Islet precursor cell (in vitro differentiated cells): ENCODE data around the gene NFKB1.
"Not testable (repeated sequence)": the region's sequence is repeated elsewhere in the genome, so short reads cannot be mapped to it uniquely, and the experiment has no call there.

Source experiments
- DNase-seq: peaks from one replicate; pipeline ENCODE4 v3.0.0-alpha.2; 2018

NFKB1 gene

DNA sequence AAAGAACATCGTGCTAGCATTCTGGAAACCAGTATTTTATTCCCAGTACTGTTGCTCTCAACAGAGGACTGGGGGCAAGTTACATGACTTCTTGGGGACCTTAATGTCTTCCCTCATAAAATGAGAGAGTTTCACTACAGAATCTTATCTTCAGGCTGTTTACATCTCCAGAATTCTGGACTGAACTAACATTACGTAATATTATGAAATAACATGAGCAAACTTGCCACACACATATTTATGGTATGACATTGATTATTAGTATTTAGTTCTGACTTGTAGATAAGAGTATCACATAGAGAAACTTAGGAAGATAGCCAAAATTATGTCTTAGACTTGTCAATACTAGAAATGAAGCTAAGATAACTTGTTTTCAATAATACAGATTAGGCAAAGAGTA, 68.0 kb downstream of the NFKB1 start:
- no peak for DNase-seq

DNA sequence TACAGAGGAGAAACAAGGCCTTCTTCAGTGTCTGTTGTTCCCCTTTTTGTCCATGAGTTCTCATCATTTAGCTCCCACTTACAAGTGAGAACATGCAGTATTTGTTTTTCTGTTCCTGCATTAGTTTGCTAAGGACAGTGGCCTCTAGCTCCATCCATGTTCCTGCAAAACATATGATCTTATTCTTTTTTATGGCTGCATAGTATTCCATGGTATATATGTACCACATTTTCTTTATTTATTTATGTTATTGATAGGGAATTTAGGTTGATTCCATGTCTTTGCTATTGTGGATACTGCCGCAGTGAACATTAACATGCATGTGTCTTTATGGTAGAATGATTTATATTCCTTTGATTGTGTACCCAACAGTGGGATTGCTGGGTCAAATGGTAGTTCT, 69.1 kb downstream of the NFKB1 start:
- DNase-seq: not testable (repeated sequence)

DNA sequence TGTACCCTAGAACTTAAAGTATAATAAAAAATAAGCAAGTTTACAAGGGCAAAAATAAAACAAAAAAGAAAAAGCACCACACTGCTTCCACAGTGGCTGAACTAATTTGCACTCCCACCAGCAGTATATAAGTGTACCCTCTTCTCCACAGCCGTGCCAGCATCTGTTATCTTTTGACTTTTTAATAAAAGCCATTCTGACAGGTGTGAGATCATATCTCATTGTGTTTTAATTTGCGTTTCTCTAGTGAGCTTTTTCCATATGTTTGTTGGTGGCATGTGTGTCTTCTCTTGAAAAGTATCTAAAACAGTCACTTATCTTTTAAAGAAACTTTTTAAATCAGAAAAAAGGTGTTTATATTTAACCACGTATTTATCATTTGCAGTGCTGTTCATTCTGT, 71.3 kb downstream of the NFKB1 start:
- no peak for DNase-seq

DNA sequence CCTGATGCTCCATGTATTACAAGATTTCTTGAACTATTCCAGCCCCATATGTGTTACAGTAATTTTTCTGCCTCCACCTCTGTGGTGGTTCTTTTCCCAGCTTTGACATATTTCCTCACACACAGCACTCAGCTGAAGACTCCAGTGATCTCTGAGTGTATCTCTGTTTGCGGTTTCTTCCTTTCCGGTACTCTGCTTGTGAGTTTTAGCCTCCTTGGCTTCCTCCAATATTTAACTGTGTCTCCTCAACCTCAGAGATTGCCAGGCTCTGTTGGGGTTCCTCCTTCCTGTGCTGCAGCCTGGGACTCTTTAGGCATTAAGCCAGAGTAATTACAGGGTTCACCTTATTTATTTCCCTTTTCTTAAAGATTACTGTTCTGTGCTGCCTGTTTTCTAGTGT, 73.2 kb downstream of the NFKB1 start:
- no peak for DNase-seq

DNA sequence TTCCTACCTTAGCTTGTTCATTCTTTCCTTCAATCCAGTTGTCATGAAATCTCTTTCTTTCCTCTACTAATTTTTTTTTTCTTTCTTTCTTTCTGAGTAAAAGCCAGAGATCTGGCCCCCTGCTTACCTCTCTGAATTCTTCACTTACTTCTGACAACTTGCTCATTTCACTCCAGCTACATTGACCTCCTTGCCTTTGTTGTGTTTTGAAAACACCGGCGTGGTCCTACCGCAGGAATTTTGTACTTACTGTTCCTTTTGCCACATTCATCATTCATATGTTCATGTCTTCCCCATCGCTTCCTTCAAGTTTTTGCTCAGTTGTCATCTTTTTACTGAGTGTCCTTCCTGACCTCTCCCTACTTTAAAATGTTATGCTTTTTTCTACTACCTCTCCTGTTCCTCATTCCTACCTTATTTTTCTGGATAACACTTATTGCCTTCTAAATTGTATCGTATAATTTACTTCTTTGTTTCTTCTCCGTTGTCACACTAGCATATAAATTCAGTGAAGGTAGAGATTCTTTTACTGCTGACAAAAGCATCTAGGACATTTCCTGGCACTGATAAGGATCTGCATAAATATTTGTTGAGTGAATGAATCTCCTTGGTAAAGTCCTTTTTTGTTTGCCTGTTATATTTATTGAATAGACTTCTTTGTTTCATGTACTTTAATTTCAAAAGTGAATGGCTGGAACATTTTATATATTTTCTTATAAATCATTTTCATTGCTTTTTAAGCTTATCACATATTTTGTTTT, 74.4 kb downstream of the NFKB1 start:
- DNase-seq: no peak

DNA sequence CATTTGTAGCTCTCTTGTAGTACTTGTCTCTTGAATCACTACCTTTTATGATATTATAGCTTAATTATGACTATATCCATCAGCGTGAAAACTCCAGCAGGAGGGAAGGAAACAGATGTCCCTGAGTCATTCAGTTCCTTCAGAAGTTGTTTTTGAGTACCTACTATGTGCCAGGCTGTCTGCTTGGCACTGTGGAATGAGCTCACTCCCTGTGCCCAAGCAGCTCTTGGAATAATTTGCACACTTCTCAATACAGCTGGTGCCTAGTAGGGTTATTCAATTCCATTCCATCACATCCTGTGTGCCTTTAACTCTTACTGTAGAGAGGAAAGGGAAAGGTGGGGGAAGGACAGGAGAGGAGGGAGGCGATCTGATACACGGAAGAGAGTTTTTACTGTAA, 77.1 kb downstream of the NFKB1 start:
- no peak for DNase-seq

DNA sequence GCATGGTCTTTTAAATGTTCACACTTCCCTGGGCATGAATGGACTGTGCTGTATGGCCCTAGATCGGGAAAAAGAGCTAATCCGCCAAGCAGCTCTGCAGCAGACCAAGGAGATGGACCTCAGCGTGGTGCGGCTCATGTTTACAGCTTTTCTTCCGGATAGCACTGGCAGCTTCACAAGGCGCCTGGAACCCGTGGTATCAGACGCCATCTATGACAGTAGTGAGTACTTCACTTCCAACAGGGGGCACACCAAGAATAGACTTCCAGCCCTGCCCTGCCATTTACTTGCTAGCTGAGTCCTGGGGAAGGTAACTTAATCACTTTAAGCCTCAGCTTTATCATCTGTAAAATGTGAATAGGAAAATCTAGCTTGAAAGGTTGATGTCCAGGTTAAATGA, 77.7 kb downstream of the NFKB1 start:
- DNase-seq: peak; percentile 80

DNA sequence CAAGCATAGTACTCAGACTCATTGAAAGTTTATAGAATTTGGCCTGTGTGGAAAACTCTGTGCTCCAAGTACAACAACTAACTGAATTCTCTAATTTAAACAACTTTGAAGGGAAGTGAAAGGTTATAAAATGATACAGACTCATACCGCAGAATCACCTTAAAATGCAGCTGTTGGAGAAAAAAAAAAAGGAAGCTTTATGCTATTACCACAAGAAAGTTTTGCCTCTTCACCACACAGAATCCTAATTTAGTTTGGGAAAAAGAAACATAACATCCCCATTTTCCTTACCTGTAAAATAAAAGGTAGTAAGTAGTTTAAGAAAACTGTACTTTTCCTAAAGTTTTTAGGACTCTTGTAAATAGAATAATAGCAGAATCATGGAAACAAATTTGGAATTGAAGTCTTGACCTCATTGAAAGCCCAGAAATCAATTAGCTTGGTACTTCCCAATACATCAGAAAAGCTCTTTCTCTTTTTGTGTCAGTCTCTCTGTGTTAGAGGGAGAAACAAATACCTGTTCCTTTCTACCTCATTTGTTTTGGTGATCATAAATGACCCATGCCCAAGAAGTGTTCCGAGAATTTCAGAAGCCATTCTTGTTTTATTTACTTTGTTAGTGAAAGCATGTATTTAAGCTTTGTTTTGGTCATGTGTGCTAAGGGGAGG, 78.8 kb downstream of the NFKB1 start:
- no peak for DNase-seq

DNA sequence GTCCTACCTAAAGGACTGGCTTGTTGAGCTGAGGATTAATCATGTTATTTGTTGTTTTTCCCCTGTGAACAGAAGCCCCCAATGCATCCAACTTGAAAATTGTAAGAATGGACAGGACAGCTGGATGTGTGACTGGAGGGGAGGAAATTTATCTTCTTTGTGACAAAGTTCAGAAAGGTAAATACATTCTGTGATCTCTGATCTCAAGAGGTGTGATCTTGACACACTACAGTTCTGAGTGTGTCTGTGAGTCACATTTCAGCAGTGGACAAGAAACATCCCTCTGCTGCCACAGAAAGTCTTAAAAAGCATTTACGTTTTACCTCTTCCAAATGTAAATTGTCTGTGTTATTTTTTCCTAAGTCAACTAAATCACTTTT, 79.3 kb downstream of the NFKB1 start:
- no peak for DNase-seq

DNA sequence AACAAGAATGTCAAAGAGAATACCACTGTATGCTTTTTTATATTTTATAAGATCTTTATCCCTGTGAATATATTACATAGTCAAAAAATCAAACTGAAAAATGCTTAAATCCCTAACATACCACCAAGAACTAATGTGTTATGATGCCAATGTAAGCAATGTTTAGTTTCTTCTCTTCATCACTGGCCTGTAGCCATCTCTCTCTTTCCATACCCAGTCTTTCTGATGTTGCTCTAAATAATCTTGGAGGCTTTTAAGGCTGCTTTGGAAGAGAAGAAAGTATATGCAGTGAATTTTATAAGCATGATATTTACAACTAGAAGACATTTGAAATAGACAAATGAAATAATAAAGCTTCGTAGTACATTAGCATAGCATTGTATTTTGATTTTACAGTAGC, 82.9 kb downstream of the NFKB1 start:
- DNase-seq: no peak

DNA sequence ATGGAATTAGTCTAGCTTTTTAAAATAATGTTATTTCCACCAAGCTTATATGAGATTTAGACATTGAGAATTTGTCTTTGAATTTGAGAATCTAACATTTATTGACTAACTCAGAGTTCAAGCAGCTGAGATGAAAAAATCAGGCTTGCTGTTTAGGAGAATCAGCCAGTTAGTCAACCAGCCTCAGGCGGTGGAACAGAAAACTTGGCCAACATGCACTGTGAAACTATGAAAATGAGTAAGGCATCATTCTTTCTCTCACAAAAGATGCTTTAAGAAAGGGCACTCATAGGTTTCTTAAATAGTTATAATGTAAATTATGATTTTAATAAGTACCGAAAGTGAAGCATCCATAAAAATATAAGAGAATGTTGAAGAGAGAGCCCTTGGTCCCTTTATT, 84.2 kb downstream of the NFKB1 start:
- DNase-seq: no peak

DNA sequence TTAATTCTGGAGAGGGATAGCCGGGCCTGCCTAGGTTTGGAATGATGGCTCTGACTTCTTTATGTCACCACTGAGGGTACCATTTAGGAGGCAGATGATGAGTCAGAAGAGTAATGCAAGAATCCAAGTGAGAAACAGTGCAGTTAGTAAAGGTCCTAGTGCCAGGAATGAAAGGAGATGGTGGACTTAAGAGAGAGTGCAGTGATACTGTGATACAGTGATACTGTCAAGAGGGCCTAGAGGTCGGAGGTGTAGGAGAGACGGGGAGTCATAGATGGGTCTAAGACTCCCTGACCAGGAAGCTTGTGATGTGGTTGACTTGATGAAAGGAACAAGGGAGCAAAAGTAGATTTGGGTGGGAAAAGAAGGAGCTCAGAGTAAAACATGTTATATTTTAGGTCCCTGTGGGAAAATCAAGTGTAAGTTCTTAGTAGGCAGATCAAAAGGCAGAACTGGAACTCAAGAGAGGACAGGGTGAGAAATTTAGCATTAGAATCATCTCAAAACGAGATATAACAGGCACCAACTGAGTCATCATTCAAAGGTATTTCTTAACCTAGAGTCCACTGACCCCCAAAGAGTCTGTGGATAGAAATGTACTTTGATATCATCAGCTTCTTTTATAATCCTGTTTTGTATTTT, 85.0 kb downstream of the NFKB1 start:
- DNase-seq: no peak

DNA sequence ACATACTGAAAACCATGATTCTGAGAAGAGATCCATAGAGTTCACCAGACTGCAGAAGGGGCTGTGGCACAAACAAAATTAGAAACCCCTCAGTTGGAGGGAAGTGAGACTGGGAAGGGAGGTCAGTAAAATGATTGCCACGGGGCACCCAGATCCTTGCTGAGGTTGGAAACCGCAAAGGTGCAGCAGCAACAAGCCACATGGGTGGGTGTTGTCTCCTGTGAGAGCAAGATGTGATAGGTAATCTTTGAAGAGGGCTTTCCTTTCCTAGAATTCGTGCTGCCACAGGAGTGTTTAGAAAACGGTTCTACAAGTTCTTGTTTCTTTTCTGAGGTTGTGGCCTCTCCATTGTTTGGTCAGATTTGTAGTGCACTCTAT, 85.5 kb downstream of the NFKB1 start:
- no peak for DNase-seq

DNA sequence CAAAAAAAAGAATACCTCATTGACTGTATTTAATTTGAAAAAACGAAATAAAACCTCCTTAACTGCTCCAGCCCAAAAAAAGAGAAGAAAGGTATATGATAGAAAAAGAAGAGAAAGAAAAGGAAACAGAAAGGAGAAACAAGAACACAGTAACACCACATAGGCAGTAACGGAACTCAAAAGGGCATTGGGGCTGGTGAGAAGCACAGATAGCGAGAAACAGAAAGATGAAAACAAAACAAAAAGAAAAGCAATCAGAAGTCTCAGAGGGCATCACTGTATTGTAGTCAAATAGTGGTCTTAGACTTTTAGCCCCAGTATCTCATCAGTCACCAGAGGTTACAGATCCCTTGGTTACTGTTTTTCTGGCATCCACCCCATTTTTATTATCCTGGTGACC, 88.6 kb downstream of the NFKB1 start:
- DNase-seq: no peak

DNA sequence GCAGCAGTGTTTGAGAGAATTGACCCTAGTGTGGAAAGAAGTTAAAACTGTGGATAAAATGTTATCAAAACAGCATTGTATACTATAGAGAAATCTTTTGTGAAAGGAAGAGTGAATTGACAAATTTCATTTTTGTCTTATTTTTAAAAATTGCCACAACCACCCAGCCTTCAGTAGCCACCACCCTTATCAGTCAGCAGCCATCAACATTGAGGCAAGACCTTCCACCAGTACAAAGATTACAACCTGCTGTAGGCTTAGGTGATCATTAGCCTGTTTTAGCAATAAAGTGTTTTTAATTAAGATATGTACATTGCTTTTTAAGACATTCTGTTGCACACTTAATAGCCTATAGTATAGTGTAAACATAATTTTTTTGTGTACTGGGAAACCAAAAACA, 91.1 kb downstream of the NFKB1 start:
- DNase-seq: no peak

DNA sequence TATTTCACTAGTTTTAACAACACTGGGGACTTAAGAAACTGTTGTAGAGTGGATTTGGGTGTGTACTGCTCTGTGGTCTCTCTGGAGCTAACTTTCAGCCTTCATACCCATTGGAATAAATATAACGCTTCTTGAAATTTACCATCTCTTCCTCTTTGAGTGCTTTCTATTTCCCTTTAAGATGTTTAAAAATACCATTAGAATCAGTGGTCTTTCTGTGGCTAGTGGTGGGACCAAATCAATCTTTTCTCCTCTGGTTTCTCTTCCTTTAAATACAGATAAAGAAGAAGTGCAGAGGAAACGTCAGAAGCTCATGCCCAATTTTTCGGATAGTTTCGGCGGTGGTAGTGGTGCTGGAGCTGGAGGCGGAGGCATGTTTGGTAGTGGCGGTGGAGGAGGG, 92.0 kb downstream of the NFKB1 start:
- DNase-seq: no peak

DNA sequence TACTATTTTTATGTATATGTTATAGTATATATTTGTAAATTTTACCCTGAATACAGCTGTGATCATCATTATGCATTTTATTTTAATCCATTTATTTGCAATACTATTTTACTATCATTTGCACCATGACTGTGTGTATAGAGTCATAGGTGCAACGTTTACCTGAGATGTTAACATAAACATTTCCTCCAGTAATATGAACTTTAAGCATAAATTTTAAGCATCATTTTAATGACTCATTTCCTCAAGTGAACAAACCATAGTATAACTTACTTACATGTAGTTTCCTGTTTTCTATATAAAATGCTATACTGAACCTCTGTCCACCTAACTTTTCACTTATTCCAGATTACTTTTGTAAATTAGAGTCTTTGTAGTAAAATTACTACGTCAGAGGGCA, 92.8 kb downstream of the NFKB1 start:
- no peak for DNase-seq

DNA sequence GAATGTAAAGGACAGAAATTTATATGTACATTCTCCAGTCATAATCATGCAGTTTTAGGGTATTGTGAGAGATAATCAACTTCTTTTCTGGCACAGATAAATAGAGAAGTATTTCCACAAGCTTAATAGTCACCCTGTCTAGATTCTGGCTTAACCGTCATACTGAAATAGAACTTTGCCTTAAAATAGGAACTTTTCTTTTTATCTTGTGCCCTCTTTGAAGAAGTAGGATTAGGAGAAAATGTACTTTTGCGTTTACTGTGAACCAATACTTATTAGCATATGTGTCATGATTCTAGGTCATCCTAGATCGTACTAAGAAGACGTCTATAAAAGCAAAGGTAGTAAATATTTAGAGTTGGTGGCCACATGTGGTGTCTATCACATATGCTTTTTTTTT, 95.4 kb downstream of the NFKB1 start:
- no peak for DNase-seq

DNA sequence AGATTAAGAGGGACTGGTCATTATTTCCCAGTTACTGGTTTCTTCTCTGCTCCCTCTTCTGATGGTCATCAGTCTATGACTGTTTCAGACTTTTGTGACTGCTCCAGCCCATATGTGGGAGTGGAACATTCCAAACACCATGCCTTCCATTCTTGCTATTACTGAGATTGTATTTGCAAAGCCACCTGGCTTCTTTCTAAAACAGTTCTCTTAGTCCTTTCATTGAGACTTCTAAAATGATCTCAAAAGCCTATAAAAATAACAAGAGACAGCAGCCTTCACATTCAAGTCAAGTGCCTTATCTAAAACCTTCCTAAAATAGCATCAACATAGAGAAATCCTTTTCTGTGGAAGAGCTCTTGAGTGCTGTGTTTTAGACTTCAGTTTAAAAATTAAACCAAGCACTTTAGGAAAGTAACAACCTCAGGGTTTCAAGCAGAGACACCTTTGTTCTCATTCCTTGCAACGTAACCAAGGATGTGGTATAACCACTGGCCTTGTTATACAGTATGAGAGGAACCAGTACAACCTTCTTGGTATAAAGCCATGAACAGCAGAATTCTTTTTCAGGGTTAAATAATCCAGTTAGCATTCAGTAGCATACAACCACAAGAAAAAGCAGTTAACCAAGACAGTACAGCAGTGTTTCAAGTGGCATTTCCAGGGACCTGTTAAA, 97.1 kb downstream of the NFKB1 start:
- DNase-seq: no peak

DNA sequence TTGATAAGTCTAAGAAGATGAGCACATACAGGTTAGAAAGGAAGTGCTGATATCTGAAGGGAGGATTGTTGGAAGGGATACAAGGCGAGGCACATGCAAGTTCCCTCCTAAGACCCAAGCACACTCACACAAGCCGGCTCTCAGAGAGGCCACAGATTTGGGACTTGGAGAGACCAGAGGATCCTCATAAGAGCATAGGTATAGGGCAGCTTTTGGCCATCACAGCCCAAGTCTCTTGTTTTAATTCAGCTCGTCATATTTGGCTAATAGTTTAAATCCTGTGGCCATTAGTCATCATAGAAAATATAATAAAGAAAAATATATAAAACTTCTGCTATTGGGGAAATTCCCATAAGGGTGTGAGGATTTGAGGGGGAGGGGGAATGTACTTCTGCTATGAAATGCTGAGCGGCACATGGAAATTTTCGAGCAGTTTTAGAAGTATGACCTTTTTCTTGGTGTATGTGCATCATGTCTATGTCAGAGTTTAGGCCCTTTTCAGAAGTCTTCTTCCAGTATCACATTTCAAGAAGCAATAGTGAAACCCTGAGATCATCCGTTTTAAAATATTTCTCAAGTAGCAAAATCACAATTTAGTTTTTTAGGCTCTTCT, 97.7 kb downstream of the NFKB1 start:
- DNase-seq: no peak

DNA sequence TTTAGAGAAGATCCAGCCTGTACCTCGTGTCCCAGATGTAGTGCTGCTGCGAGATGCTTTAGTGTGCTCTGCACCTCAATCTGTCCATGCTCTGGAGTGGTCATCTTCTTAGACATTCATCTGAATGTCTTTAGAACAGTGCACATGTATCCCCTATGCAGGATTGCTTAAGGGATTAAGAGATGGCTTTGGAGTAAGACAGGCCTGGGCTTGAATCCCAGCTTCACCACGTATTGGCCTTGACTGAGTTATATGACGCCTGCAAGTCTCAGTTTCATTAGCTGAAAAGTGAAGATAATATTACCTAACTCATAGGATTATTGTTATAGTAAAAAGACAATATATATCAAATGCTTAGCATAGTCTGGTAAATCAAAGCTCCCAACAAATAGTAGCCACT, 98.3 kb downstream of the NFKB1 start:
- no peak for DNase-seq

DNA sequence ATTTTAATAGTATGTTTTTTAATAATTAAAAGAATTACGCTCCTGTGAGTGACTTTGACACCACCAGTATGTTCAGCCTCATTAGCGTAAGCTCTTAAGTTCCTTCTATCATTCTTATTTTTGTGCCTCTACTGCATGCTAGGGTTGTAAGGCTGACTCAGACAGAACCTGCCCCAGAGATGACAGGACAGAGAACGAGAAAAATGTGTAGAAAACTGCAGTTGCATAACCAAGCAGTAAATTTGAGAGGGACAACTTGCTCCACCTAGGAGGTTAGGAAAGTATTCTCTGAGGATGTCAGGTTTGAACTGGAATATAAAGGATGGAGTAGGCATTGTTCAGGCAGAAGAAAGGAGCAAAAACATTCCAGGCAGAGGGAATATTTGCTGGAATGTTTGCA, 98.7 kb downstream of the NFKB1 start:
- no peak for DNase-seq

DNA sequence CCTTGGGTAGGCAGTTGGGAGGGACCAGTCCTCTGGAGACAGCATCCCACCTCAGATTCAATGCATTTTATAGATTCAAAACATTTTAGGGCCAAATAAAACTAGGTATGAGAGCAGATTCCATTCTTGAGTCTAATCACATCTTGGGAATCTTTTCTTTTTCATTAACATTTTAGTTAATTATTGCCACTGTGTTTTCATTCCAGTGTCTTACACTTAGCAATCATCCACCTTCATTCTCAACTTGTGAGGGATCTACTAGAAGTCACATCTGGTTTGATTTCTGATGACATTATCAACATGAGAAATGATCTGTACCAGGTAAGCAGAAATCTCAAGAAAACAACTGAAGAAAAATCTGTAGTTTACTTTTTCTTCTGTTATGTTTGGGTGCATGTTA, 99.5 kb downstream of the NFKB1 start:
- no peak for DNase-seq
